CD8-positive, alpha-beta memory T cell (primary cell): Measurements from ENCODE around the gene CHD5. TPM values are rescaled to one million over a fixed set of nuclear protein-coding genes. Genes with fewer than 3 reads are reported as not detected.

Experiments
- CTCF ChIA-PET: fragments of 350-600 bp; sonication (Branson Sonifier 250); formaldehyde crosslinking; loops from one replicate; lab custom pipeline; 2021; ENCODE audit warnings: antibody characterized with exemption; lab: Charles Lee
- POLR2A ChIA-PET: fragments of 350-600 bp; sonication (Branson Sonifier 250); formaldehyde crosslinking; loops from one replicate; lab custom pipeline; 2021; ENCODE audit warnings: antibody characterized with exemption; lab: Charles Lee
- DNase-seq, 5 donors: peaks; one replicate each; pipeline versions ENCODE4 v3.0.0 to v3.0.0-alpha.2; 2020 to 2022; ENCODE audit warnings: mixed read lengths in 1 of 5
- H3K27ac ChIP-seq: one replicate; pipeline ENCODE4 v1.7.0; 2013; ENCODE audit warnings: low read depth, mild to moderate bottlenecking, low read length, moderate library complexity
- H3K27me3 ChIP-seq: 2 replicates; pipeline ENCODE4 v1.7.0; 2013; ENCODE audit warnings: low read length, mild to moderate bottlenecking; ENCODE audit not compliant: insufficient read depth, poor library complexity, severe bottlenecking
- H3K36me3 ChIP-seq: 2 replicates; pipeline ENCODE4 v1.7.0; 2013; ENCODE audit warnings: mild to moderate bottlenecking, low read length, moderate library complexity; ENCODE audit not compliant: insufficient read depth
- H3K4me1 ChIP-seq: 2 replicates; pipeline ENCODE4 v1.7.0; 2013; ENCODE audit warnings: mild to moderate bottlenecking, low read length, moderate library complexity; ENCODE audit not compliant: insufficient read depth
- H3K4me3 ChIP-seq: 2 replicates; pipeline ENCODE4 v1.7.0; 2013; ENCODE audit warnings: mild to moderate bottlenecking, low read length
- H3K9me3 ChIP-seq: 2 replicates; pipeline ENCODE4 v1.7.0; 2013; ENCODE audit warnings: mild to moderate bottlenecking, low read length
- H3K27ac Mint-ChIP-seq, 8 donors: one replicate each; pipeline ENCODE4 v1.8.0; 2020 to 2021; ENCODE audit warnings: mixed read lengths in 8 of 8, mild to moderate bottlenecking in 6 of 8, inconsistent platforms in 3 of 8, moderate library complexity in 3 of 8
- H3K27me3 Mint-ChIP-seq, 2 donors: one replicate each; pipeline ENCODE4 v1.8.0; 2020 to 2021; ENCODE audit warnings: mixed read lengths in 2 of 2, mild to moderate bottlenecking in 1 of 2, moderate library complexity in 1 of 2
- H3K36me3 Mint-ChIP-seq, 3 donors: one replicate each; pipeline ENCODE4 v1.8.0; 2020 to 2021; ENCODE audit warnings: mixed read lengths in 3 of 3, inconsistent platforms in 1 of 3, mild to moderate bottlenecking in 1 of 3
- H3K4me1 Mint-ChIP-seq, 3 donors: one replicate each; pipeline ENCODE4 v1.8.0; 2020 to 2021; ENCODE audit warnings: mixed read lengths in 3 of 3, inconsistent platforms in 1 of 3, mild to moderate bottlenecking in 1 of 3
- H3K4me3 Mint-ChIP-seq, 7 donors: one replicate each; pipeline ENCODE4 v1.8.0; 2020 to 2021; ENCODE audit warnings: mixed read lengths in 7 of 7, mild to moderate bottlenecking in 6 of 7, moderate library complexity in 4 of 7, inconsistent platforms in 2 of 7
- H3K9me3 Mint-ChIP-seq, 5 donors: one replicate each; pipeline ENCODE4 v1.8.0; 2020 to 2022; ENCODE audit warnings: mixed read lengths in 5 of 5, mild to moderate bottlenecking in 3 of 5, moderate library complexity in 2 of 5, inconsistent platforms in 1 of 5
- polyA plus RNA-seq: library from polyadenylated mRNA; unstranded; fragments of 300-500 nt; fragmentation: Illumina TruSeq; gene quantifications from one replicate; pipeline ENCODE4 v1.2.3, GENCODE V29; 2021
- total RNA-seq, 2 experiments: library from RNA; stranded (reverse); gene quantifications; one replicate each; pipeline ENCODE4 v1.2.3, GENCODE V29; 2021

The CHD5 gene
- total and polyA plus RNA-seq, 3 experiments from 2014 or later, result 0.61 to 0.82 TPM; not detected in 1

- H3K9me3 ChIP-seq, result no peaks in the 10 kb centered on the region
- H3K4me1 ChIP-seq, result no peaks in the 10 kb centered on the region
- CTCF ChIA-PET, result no interaction called here
- H3K4me3 ChIP-seq, result no peak overlapping the region
- Mint-ChIP-seq H3K4me1 (no peaks in the 10 kb centered on the region), H3K36me3 (no peaks in the 10 kb centered on the region), H3K27me3 (peaks cover 18 to 24% of the 10 kb centered on the region in 2 donors), H3K4me3 (no peak overlapping the region), H3K27ac (no peak overlapping the region), H3K9me3 (no peaks in the 10 kb centered on the region)
- H3K27ac ChIP-seq, result no peak overlapping the region
- no peaks in the 10 kb centered on the region for H3K36me3 ChIP-seq
- H3K27me3 ChIP-seq, result no peaks in the 10 kb centered on the region
- POLR2A ChIA-PET, result no interaction called here
- DNase-seq, result no peak
Observed at GRCh38 chr1:6168947-6169586, 11.1 kb downstream of the CHD5 start.

- Histone ChIP-seq H3K9me3 (no peaks in the 10 kb centered on the region), H3K4me1 (no peaks in the 10 kb centered on the region), H3K27ac (no peak overlapping the region), H3K27me3 (no peaks in the 10 kb centered on the region), H3K4me3 (no peak overlapping the region), H3K36me3 (no peaks in the 10 kb centered on the region)
- Mint-ChIP-seq H3K4me1 (no peaks in the 10 kb centered on the region), H3K27ac (no peak overlapping the region), H3K36me3 (no peaks in the 10 kb centered on the region), H3K9me3 (no peaks in the 10 kb centered on the region), H3K27me3 (peaks cover 16 to 27% of the 10 kb centered on the region in 2 donors), H3K4me3 (no peak overlapping the region)
- ChIA-PET POLR2A (no interaction called here), CTCF (no interaction called here)
- DNase-seq, result no peak
Observed at GRCh38 chr1:6167391-6168303, 12.5 kb downstream of the CHD5 start.

GRCh38 chr1:6166655-6167390 lies 13.3 kb downstream of the CHD5 start:
- Mint-ChIP-seq H3K4me1 (no peaks in the 10 kb centered on the region), H3K9me3 (no peaks in the 10 kb centered on the region), H3K36me3 (no peaks in the 10 kb centered on the region), H3K27me3 (peaks cover 14 to 22% of the 10 kb centered on the region in 2 donors), H3K27ac (no peak overlapping the region), H3K4me3 (no peak overlapping the region)
- no peaks in the 10 kb centered on the region for H3K4me1 ChIP-seq
- H3K9me3 ChIP-seq, result no peaks in the 10 kb centered on the region
- H3K27ac ChIP-seq, result no peak overlapping the region
- H3K4me3 ChIP-seq, result no peak overlapping the region
- ChIA-PET CTCF (no interaction called here), POLR2A (no interaction called here)
- H3K27me3 ChIP-seq, result no peaks in the 10 kb centered on the region
- DNase-seq, result no peak
- H3K36me3 ChIP-seq, result no peaks in the 10 kb centered on the region

- H3K27me3 Mint-ChIP-seq, result peaks cover 10 to 17% of the 10 kb centered on the region in 2 donors
Observed at GRCh38 chr1:6166221-6166620, 13.9 kb downstream of the CHD5 start.

GRCh38 chr1:6165441-6165985 lies 14.6 kb downstream of the CHD5 start:
- CTCF ChIA-PET, result no interaction called here
- no peak overlapping the region for H3K27ac Mint-ChIP-seq
- H3K36me3 Mint-ChIP-seq, result no peaks in the 10 kb centered on the region
- Histone ChIP-seq H3K4me1 (no peaks in the 10 kb centered on the region), H3K27me3 (no peaks in the 10 kb centered on the region), H3K9me3 (no peaks in the 10 kb centered on the region), H3K36me3 (no peaks in the 10 kb centered on the region), H3K4me3 (no peak overlapping the region), H3K27ac (no peak overlapping the region)
- POLR2A ChIA-PET, result no interaction called here
- no peak overlapping the region for H3K4me3 Mint-ChIP-seq
- H3K27me3 Mint-ChIP-seq, result peaks cover 9 to 20% of the 10 kb centered on the region in 2 donors
- H3K4me1 Mint-ChIP-seq, result no peaks in the 10 kb centered on the region
- H3K9me3 Mint-ChIP-seq, result no peaks in the 10 kb centered on the region
- DNase-seq, result no peak

More at GRCh38 chr1:6166221-6166620, 13.9 kb downstream of the CHD5 start:
- DNase-seq, result no peak
- no peaks in the 10 kb centered on the region for H3K9me3 Mint-ChIP-seq
- H3K27ac ChIP-seq, result no peak overlapping the region
- no peaks in the 10 kb centered on the region for H3K27me3 ChIP-seq
- CTCF ChIA-PET, result no interaction called here
- H3K9me3 ChIP-seq, result no peaks in the 10 kb centered on the region
- POLR2A ChIA-PET, result no interaction called here
- no peaks in the 10 kb centered on the region for H3K4me1 ChIP-seq
- H3K36me3 Mint-ChIP-seq, result no peaks in the 10 kb centered on the region
- H3K4me3 ChIP-seq, result no peak overlapping the region
- H3K27ac Mint-ChIP-seq, result no peak overlapping the region
- H3K4me1 Mint-ChIP-seq, result no peaks in the 10 kb centered on the region
- no peak overlapping the region for H3K4me3 Mint-ChIP-seq
- no peaks in the 10 kb centered on the region for H3K36me3 ChIP-seq

GRCh38 chr1:6165027-6165426 lies 15.1 kb downstream of the CHD5 start:
- no peaks in the 10 kb centered on the region for H3K4me1 ChIP-seq
- H3K36me3 ChIP-seq, result no peaks in the 10 kb centered on the region
- ChIA-PET POLR2A (no interaction called here), CTCF (no interaction called here)
- no peak overlapping the region for H3K4me3 Mint-ChIP-seq
- no peak overlapping the region for H3K4me3 ChIP-seq
- peak overlapping the region in 1 of 8 donors; percentile 47 for H3K27ac Mint-ChIP-seq
- H3K36me3 Mint-ChIP-seq, result no peaks in the 10 kb centered on the region
- H3K27me3 Mint-ChIP-seq, result peaks cover 9 to 21% of the 10 kb centered on the region in 2 donors
- no peaks in the 10 kb centered on the region for H3K27me3 ChIP-seq
- H3K9me3 ChIP-seq, result no peaks in the 10 kb centered on the region
- no peaks in the 10 kb centered on the region for H3K9me3 Mint-ChIP-seq
- no peak overlapping the region for H3K27ac ChIP-seq
- H3K4me1 Mint-ChIP-seq, result no peaks in the 10 kb centered on the region
- DNase-seq, result no peak

GRCh38 chr1:6163973-6164617 lies 16.0 kb downstream of the CHD5 start:
- CTCF ChIA-PET, result no interaction called here
- H3K4me3 ChIP-seq, result no peak overlapping the region
- no peaks in the 10 kb centered on the region for H3K4me1 ChIP-seq
- peaks cover 12 to 28% of the 10 kb centered on the region in 2 donors for H3K27me3 Mint-ChIP-seq
- H3K36me3 Mint-ChIP-seq, result no peaks in the 10 kb centered on the region
- H3K4me1 Mint-ChIP-seq, result no peaks in the 10 kb centered on the region
- no peak overlapping the region for H3K4me3 Mint-ChIP-seq
- peaks cover 0 to 3% (median 0%) of the 10 kb centered on the region in 5 donors for H3K9me3 Mint-ChIP-seq
- no peak overlapping the region for H3K27ac Mint-ChIP-seq
- H3K36me3 ChIP-seq, result no peaks in the 10 kb centered on the region
- H3K27me3 ChIP-seq, result no peaks in the 10 kb centered on the region
- H3K9me3 ChIP-seq, result no peaks in the 10 kb centered on the region
- H3K27ac ChIP-seq, result no peak overlapping the region
- no peak for DNase-seq
- POLR2A ChIA-PET, result no interaction called here
